Coronary artery (tissue), 2 donors: ENCODE results near the gene NUP88.

ENCODE experiments used
- DNase-seq: peaks from one replicate; pipeline ENCODE4 v3.0.0-alpha.2; 2017; ENCODE audit warnings: low spot score
- H3K27ac ChIP-seq, 2 donors: fragments of 200-600 bp; sonication (generic); one replicate each; pipeline ENCODE4 v1.5.1; 2016 to 2019
- H3K4me3 ChIP-seq: fragments of 200-600 bp; sonication (generic); 2 replicates; pipeline ENCODE4 v1.5.1; 2016; ENCODE audit warnings: mild to moderate bottlenecking, moderate library complexity
- TF ChIP-seq, protein P1 (sequence below): fragments of 200-600 bp; sonication (generic); IDR thresholded peaks from one replicate; pipeline ENCODE4 v1.5.1; 2019; ENCODE audit warnings: antibody characterized with exemption

The NUP88 gene

DNA sequence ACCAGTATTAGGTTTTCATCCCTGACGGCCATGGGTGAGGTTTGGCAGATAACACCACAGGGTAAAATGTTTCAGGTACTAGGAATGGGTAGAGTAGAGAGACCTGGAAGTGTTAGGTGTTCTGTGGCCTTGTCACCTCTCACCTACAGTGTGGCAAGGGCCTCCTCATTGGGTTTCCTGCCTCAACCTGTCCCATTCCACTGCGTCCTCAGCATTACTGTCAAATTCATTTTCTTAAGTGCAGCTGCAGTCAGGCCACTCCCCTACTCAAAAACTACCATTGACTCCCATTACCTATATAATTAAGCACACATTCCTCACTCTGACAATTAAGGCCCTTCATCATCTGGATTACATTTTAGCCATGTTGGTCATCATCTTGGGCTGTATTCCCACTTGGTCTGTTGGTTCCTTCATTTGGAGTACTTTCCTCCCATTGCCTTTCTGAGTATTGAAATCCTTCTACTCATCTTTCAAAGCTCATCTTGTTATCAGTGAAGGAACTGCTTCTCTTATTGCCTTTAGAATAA lies 64.5 kb downstream of the NUP88 start:
- TF ChIP-seq, protein P1, sequence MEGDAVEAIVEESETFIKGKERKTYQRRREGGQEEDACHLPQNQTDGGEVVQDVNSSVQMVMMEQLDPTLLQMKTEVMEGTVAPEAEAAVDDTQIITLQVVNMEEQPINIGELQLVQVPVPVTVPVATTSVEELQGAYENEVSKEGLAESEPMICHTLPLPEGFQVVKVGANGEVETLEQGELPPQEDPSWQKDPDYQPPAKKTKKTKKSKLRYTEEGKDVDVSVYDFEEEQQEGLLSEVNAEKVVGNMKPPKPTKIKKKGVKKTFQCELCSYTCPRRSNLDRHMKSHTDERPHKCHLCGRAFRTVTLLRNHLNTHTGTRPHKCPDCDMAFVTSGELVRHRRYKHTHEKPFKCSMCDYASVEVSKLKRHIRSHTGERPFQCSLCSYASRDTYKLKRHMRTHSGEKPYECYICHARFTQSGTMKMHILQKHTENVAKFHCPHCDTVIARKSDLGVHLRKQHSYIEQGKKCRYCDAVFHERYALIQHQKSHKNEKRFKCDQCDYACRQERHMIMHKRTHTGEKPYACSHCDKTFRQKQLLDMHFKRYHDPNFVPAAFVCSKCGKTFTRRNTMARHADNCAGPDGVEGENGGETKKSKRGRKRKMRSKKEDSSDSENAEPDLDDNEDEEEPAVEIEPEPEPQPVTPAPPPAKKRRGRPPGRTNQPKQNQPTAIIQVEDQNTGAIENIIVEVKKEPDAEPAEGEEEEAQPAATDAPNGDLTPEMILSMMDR: no peak
- Histone ChIP-seq H3K27ac (peak overlapping the region; percentile 31 to 80), H3K4me3 (no peak overlapping the region)
- DNase-seq: no peak

DNA sequence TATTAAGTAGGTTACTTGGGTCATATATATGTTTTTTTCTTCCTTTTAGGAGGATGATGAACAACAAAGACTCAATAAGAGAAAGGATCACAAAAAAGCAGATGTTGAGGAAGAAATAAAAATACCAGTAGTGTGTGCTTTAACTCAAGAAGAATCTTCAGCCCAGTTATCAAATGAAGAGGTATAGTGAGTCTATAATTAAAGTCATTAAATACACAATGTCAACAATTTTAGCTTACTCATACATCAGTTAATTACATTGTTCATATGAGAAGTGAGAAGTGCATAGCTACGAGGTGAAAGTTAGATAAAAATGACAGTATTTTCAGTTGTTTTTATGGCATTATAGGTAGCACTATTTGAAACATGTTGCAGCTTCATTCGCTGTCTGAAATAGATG lies 65.2 kb downstream of the NUP88 start:
- DNase-seq: no peak
- Histone ChIP-seq H3K27ac (peak overlapping the region in 1 of 2 donors; percentile 2), H3K4me3 (no peak overlapping the region)
- TF ChIP-seq, protein P1: no peak

DNA sequence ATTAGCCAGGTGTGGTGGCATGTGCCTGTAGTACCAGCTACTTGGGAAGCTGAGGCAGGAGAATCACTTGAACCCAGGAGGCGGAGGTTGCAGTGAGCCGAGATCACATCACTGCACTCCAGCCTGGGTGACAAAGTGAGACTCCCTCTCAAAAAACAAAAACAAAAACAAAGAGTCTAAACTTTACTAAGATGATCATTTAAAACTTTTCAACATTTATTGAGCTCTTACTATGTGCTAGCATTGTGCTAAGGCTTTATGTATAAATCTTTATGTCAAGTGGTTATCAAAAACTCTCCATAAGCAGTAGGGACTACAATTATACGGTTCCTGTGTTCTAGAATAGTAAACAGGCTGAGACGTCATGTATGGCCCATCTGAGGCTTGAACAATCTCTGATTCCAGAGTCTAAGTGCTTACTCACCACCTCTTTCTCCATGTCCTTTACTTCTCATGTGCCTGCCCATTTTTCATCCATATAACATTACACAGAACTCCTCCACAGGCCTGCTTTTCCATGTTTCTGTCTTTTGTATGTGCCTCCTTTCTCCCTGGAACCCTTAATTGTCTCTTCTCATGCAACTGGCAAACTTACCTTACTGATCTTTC lies 66.7 kb downstream of the NUP88 start:
- TF ChIP-seq, protein P1: no peak
- no peak for DNase-seq
- no peak overlapping the region for H3K4me3 ChIP-seq
- H3K27ac ChIP-seq: no peak overlapping the region

DNA sequence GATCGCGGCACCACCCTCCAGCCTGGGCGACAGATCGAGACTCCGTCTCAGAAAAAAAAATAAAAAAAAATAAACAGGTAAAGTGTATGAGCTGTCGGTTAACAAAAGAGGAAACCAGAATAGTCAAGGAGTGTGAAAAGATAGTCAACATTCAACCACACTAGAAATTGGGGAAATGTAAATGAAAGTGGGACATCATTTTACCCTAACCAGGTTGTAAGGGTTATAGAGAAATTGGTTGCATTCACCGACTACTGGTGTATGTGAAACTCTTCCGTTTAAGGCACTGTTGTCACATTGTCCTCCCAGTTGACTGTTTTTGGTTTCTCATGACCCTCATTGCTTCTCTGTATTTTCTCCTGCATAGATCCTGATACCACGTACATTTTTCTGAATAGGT lies 74.5 kb downstream of the NUP88 start:
- no peak for DNase-seq
- Histone ChIP-seq H3K27ac (no peak overlapping the region), H3K4me3 (no peak overlapping the region)
- TF ChIP-seq, protein P1: no peak
